Left ventricle myocardium inferior (tissue), 1 donor: Measurements from ENCODE around the gene CACNB4. TPM values are rescaled to one million over a fixed set of nuclear protein-coding genes. Genes with fewer than 3 reads are reported as not detected.

Source experiments
- DNase-seq: peaks from one replicate; pipeline ENCODE4 v3.0.0-alpha.2; 2020
- H3K27ac ChIP-seq: fragments of 200-600 bp; replicated peaks from 2 replicates; pipeline ENCODE4 v1.8.0; 2021
- H3K27me3 ChIP-seq: fragments of 200-600 bp; 2 replicates; pipeline ENCODE4 v1.8.0; 2021; ENCODE audit warnings: low read depth
- H3K36me3 ChIP-seq: fragments of 200-600 bp; 2 replicates; pipeline ENCODE4 v1.8.0; 2021
- H3K4me1 ChIP-seq: fragments of 200-600 bp; 2 replicates; pipeline ENCODE4 v1.8.0; 2021
- H3K4me3 ChIP-seq: fragments of 200-600 bp; 2 replicates; pipeline ENCODE4 v1.8.0; 2021; ENCODE audit warnings: mild to moderate bottlenecking, moderate library complexity
- H3K9me3 ChIP-seq: fragments of 200-600 bp; replicated peaks from 2 replicates; pipeline ENCODE4 v1.8.0; 2021
- intact Hi-C: fragments of 100-400 bp; cut with micrococcal nuclease; formaldehyde crosslinking; loops from one replicate; pipeline ENCODE4 v1.11.0; 2022
- total RNA-seq: library from RNA; stranded (reverse); fragmentation: NEBNext Ultra II Directional; extraction: Animal tissue kit (Norgen Biotek cat#: 25700); gene quantifications from one replicate; pipeline ENCODE4 v1.2.1, GENCODE V29; 2021
- TF ChIP-seq, protein P1 (sequence below): fragments of 200-600 bp; IDR thresholded peaks from 2 replicates; pipeline ENCODE4 v1.8.0; 2021; ENCODE audit warnings: antibody characterized with exemption, mild to moderate bottlenecking, borderline replicate concordance
- donor health status: DM: no; HTN: yes; CAD: no; lungs with severe emphysema.

The CACNB4 gene
- total RNA-seq, 1 donor from 2014 or later = 0.25 TPM

DNA sequence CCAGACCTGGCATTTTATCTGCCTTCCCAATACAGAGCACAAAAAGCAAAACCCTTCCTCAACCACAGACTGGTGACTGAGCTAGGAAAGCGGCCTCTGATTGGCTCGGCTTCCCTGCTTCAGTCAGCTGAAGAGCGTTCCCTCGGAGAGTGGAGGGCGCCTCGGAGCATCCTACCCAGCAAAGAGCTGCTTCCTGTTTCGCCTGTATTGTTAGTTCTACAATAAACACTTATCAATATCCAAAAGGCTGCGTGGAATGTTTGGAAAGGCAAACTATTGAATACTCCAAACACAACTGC is 125.0 kb downstream of the CACNB4 start:
- peak; percentile 18 for DNase-seq
- intact Hi-C loops = no loop called here
- Histone ChIP-seq H3K27me3 (no peaks in the 10 kb centered on the region), H3K36me3 (no peaks in the 10 kb centered on the region), H3K4me1 (no peaks in the 10 kb centered on the region), H3K4me3 (peak overlapping the region; percentile 9), H3K27ac (no peak overlapping the region), H3K9me3 (no peaks in the 10 kb centered on the region)
- TF ChIP-seq, protein P1, sequence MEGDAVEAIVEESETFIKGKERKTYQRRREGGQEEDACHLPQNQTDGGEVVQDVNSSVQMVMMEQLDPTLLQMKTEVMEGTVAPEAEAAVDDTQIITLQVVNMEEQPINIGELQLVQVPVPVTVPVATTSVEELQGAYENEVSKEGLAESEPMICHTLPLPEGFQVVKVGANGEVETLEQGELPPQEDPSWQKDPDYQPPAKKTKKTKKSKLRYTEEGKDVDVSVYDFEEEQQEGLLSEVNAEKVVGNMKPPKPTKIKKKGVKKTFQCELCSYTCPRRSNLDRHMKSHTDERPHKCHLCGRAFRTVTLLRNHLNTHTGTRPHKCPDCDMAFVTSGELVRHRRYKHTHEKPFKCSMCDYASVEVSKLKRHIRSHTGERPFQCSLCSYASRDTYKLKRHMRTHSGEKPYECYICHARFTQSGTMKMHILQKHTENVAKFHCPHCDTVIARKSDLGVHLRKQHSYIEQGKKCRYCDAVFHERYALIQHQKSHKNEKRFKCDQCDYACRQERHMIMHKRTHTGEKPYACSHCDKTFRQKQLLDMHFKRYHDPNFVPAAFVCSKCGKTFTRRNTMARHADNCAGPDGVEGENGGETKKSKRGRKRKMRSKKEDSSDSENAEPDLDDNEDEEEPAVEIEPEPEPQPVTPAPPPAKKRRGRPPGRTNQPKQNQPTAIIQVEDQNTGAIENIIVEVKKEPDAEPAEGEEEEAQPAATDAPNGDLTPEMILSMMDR = no peak

GRCh38 chr2:151973013-151973900 is 125.6 kb downstream of the CACNB4 start:
- Histone ChIP-seq H3K27me3 (no peaks in the 10 kb centered on the region), H3K36me3 (no peaks in the 10 kb centered on the region), H3K27ac (no peak overlapping the region), H3K4me3 (peak overlapping the region; percentile 9), H3K9me3 (no peaks in the 10 kb centered on the region), H3K4me1 (no peaks in the 10 kb centered on the region)
- TF ChIP-seq, protein P1 = no peak
- intact Hi-C loops = no loop called here
- DNase-seq = no peak

DNA sequence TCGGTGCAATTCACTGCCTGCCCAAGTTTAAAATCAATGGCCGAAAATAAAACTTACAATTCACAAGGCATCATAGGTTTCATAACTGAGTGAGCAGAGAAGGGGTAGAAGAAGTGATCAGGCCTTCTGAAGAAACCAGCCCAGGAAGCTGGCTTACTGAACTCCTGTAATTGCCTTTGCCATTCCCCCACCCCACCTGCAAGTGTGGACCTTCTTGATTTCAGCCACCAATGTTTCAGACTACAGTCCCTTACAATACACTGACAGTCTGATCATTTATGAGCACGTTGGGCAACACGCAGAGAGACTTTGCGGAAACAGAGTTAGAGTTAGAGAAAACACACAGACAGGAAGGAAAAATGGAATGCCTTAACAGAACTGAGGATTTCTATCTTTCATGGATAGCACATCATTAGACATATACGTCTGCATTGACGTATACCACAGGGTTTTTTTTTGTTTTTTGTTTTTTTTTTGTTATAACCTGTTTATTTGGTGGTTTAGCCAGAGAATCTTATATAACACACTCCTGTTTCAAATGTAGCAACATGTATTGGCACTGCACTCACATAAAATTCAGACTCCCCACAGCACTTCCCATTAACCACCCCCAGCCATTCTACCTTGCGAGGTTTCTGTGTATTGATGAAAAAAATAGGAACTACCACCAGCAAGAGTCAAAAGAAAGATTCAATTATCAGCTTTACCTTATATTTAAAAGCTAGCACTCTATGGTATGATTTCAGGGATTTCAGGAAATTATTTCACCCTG is 126.4 kb downstream of the CACNB4 start:
- Histone ChIP-seq H3K27ac (no peak overlapping the region), H3K4me3 (no peak overlapping the region), H3K4me1 (no peaks in the 10 kb centered on the region), H3K27me3 (no peaks in the 10 kb centered on the region), H3K9me3 (no peaks in the 10 kb centered on the region), H3K36me3 (no peaks in the 10 kb centered on the region)
- intact Hi-C loops = no loop called here
- TF ChIP-seq, protein P1 = no peak
- DNase-seq = no peak

DNA sequence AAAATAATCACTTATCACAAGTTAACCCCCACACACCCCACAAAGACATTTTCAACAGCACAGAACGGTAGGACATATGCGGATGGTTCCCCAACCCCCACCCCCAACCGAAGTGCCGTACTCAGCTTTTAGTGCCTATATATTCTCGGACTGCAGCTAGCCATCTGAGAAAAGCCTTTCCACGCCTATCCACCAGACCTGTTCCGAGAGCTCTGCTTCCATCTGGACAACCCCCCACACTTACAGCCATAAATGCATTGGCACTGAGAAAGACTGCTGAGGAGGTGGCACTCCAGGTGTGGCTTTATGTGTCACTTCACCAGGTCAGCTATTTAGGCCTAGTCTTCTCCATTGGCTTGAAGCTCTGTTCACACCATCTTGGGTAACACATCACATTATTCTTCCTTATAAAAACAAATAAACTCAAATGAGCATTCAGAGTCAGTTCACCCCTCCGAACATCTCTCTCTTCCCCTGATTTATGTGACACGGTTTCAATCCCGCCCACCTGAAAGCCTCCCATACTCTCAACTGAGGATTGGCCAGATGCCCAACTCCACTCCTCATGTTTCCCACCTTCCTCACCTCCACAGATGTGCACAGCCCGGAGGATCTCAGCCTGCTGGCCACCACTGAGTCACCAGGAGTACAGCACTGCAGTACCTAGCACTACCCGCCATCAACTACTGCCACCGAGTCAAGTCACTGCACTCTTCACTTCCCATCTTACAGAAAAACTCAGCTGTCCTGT is 127.4 kb downstream of the CACNB4 start:
- TF ChIP-seq, protein P1 = no peak
- no peak overlapping the region for H3K4me3 ChIP-seq
- intact Hi-C loops = no loop called here

GRCh38 chr2:151968770-151969470 is 129.9 kb downstream of the CACNB4 start:
- Histone ChIP-seq H3K36me3 (no peaks in the 10 kb centered on the region), H3K27ac (no peak overlapping the region), H3K4me3 (no peak overlapping the region), H3K4me1 (no peaks in the 10 kb centered on the region), H3K9me3 (no peaks in the 10 kb centered on the region), H3K27me3 (no peaks in the 10 kb centered on the region)
- intact Hi-C loops = no loop called here
- TF ChIP-seq, protein P1 = no peak
- no peak for DNase-seq

More for the DNA sequence above, 127.4 kb downstream of the CACNB4 start:
- Histone ChIP-seq H3K36me3 (no peaks in the 10 kb centered on the region), H3K27me3 (no peaks in the 10 kb centered on the region), H3K9me3 (no peaks in the 10 kb centered on the region), H3K27ac (no peak overlapping the region), H3K4me1 (no peaks in the 10 kb centered on the region)
- no peak for DNase-seq
